ENCODE measurements around the gene SAMM50.

Gene SAMM50

GRCh38 chr22:44002997-44003396, 47.8 kb downstream of the SAMM50 start:
- TF ChIP-seq CTCF (IDR thresholded peaks at IDR 0.05; ENCODE audit: extremely low read depth, insufficient read depth, missing control alignments) = no peak
- no peak for DNase-seq (ENCODE audit: low spot score)

GRCh38 chr22:44003405-44004103, 48.3 kb downstream of the SAMM50 start:
- in situ Hi-C loops (cut with MboI; ENCODE audit: low pct_unique_long_range_greater_than_20kb, low sequenced_read_pairs, unreplicated experiment) = no loop called here
- TF ChIP-seq CTCF (IDR thresholded peaks at IDR 0.05; ENCODE audit: extremely low read depth, insufficient read depth, missing control alignments) = no peak
- no peak for DNase-seq (ENCODE audit: low spot score)

More at GRCh38 chr22:44002997-44003396, 47.8 kb downstream of the SAMM50 start:
- in situ Hi-C loops (cut with MboI; ENCODE audit: low pct_unique_long_range_greater_than_20kb, low sequenced_read_pairs, unreplicated experiment) = no loop called here

GRCh38 chr22:44004104-44004460, 48.8 kb downstream of the SAMM50 start:
- in situ Hi-C loops (cut with MboI; ENCODE audit: low pct_unique_long_range_greater_than_20kb, low sequenced_read_pairs, unreplicated experiment) = no loop called here
- DNase-seq (ENCODE audit: low spot score) = no peak
- TF ChIP-seq CTCF (IDR thresholded peaks at IDR 0.05; ENCODE audit: extremely low read depth, insufficient read depth, missing control alignments) = no peak

DNA sequence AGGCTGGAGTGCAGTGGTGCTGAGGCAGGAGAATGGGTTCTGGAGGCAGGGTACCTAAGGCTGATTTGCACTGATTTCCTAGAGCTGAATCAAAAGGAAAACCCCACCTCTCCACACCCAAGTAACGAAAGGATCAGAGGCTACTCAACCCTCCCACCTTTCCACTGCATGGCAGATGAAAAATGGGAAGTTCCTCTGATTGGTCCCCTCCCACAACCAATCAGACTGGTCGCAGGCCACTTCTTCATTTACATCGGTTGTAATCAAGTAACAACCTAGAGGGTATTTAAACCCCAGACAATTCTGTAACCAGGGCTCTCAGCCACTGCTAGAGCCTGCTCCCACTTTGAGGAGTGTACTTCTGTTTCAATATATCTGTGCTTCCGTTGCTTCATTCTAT, 50.3 kb downstream of the SAMM50 start:
- in situ Hi-C loops (cut with MboI; ENCODE audit: low pct_unique_long_range_greater_than_20kb, low sequenced_read_pairs, unreplicated experiment) = no loop called here
- DNase-seq (ENCODE audit: low spot score) = no peak
- no peak for TF ChIP-seq CTCF (IDR thresholded peaks at IDR 0.05; ENCODE audit: extremely low read depth, insufficient read depth, missing control alignments)

GRCh38 chr22:44012162-44012561, 56.9 kb downstream of the SAMM50 start:
- in situ Hi-C loops (cut with MboI; ENCODE audit: low pct_unique_long_range_greater_than_20kb, low sequenced_read_pairs, unreplicated experiment) = no loop called here
- TF ChIP-seq CTCF (IDR thresholded peaks at IDR 0.05; ENCODE audit: extremely low read depth, insufficient read depth, missing control alignments) = no peak
- no peak for DNase-seq (ENCODE audit: low spot score)

- DNase-seq (ENCODE audit: low spot score) = no peak
- in situ Hi-C loops (cut with MboI; ENCODE audit: low pct_unique_long_range_greater_than_20kb, low sequenced_read_pairs, unreplicated experiment) = no loop called here
- no peak for TF ChIP-seq CTCF (IDR thresholded peaks at IDR 0.05; ENCODE audit: extremely low read depth, insufficient read depth, missing control alignments)
Observed at GRCh38 chr22:44012591-44012990, 57.3 kb downstream of the SAMM50 start.

All from GM13977 (cell line).